B cell (primary cell): ENCODE data around the gene MISP3. TPM values are rescaled to one million over a fixed set of nuclear protein-coding genes. Genes with fewer than 3 reads are reported as not detected.

Source experiments
- ATAC-seq: fragments of 200-7000 bp; cut with Tn5 transposase; one replicate; pipeline ENCODE4 v1.10.0; 2021; ENCODE audit warnings: low read depth, mild to moderate bottlenecking, moderate number of reproducible peaks, moderate library complexity
- CTCF ChIA-PET: fragments of 350-600 bp; sonication (Branson Sonifier 250); formaldehyde crosslinking; loops from one replicate; lab custom pipeline; 2021; ENCODE audit warnings: antibody characterized with exemption, inconsistent platforms; lab: Charles Lee
- POLR2A ChIA-PET: fragments of 350-600 bp; sonication (Branson Sonifier 250); formaldehyde crosslinking; loops from one replicate; lab custom pipeline; 2021; ENCODE audit warnings: antibody characterized with exemption; lab: Charles Lee
- DNase-seq: peaks from one replicate; pipeline ENCODE4 v3.0.0; 2013
- H2AFZ ChIP-seq: 2 replicates; pipeline ENCODE4 v1.6.1; 2012; ENCODE audit warnings: mild to moderate bottlenecking, low read depth, low read length; ENCODE audit not compliant: insufficient read depth, poor library complexity, severe bottlenecking
- H3K27ac ChIP-seq, 2 donors: 1 replicate in 1 of 2; 2 replicates in 1 of 2; pipeline ENCODE4 v1.5.1; 2012 to 2013; ENCODE audit warnings: low read length in 2 of 2, mild to moderate bottlenecking in 2 of 2, moderate library complexity in 1 of 2
- H3K27me3 ChIP-seq, 4 experiments: fragments of 200-600 bp in 1 of 4; sonication (generic) in 1 of 4; replicated peaks in 1 of 4; 1 replicate in 2 of 4; 2 replicates in 2 of 4; pipeline versions ENCODE4 v1.6.1 to v1.7.0; 2013 to 2016; ENCODE audit warnings: low read length in 3 of 4, mild to moderate bottlenecking in 2 of 4, mixed read lengths in 1 of 4, moderate library complexity in 1 of 4; ENCODE audit not compliant: insufficient read depth in 4 of 4, control insufficient read depth in 3 of 4; ENCODE audit errors: control extremely low read depth in 1 of 4
- H3K36me3 ChIP-seq, 2 experiments: replicated peaks in 1 of 2; 1 replicate in 1 of 2; 2 replicates in 1 of 2; pipeline versions ENCODE4 v1.6.1 to v1.7.1; 2013; ENCODE audit warnings: low read length in 1 of 2; ENCODE audit not compliant: insufficient read depth in 2 of 2, control insufficient read depth in 1 of 2; ENCODE audit errors: control extremely low read depth in 1 of 2, extremely low read depth in 1 of 2
- H3K4me1 ChIP-seq, 2 donors: fragments of 200-600 bp in 1 of 2; sonication (generic) in 1 of 2; 1 replicate in 1 of 2; 2 replicates in 1 of 2; pipeline versions ENCODE4 v1.5.1 to v1.6.1; 2013 to 2017; ENCODE audit warnings: low read length in 2 of 2; ENCODE audit not compliant: control insufficient read depth in 2 of 2, insufficient read depth in 2 of 2
- H3K4me2 ChIP-seq: replicated peaks from 2 replicates; pipeline ENCODE3; 2012; ENCODE audit warnings: mild to moderate bottlenecking, low read depth, low read length; ENCODE audit not compliant: poor library complexity, severe bottlenecking
- H3K4me3 ChIP-seq, 5 experiments: fragments of 200-600 bp in 1 of 5; sonication (generic) in 1 of 5; 1 replicate in 3 of 5; 2 replicates in 2 of 5; pipeline versions ENCODE4 v1.5.1 to v1.7.0; 2011 to 2016; ENCODE audit warnings: low read length in 4 of 5, mild to moderate bottlenecking in 4 of 5, low read depth in 2 of 5, control low read depth in 1 of 5, moderate library complexity in 1 of 5; ENCODE audit not compliant: insufficient read depth in 1 of 5; ENCODE audit errors: control extremely low read depth in 1 of 5, extremely low read depth in 1 of 5
- H3K79me2 ChIP-seq: fragments of 200-600 bp; sonication (generic); one replicate; pipeline ENCODE4 v1.6.0; 2016; ENCODE audit warnings: low read length; ENCODE audit not compliant: control insufficient read depth, insufficient read depth
- H3K9ac ChIP-seq: fragments of 200-600 bp; sonication (generic); 2 replicates; pipeline ENCODE4 v1.6.1; 2017; ENCODE audit warnings: mild to moderate bottlenecking, low read length, moderate library complexity
- H3K9me3 ChIP-seq, 3 donors: one replicate each; pipeline versions ENCODE4 v1.6.1 to v1.7.1; 2013; ENCODE audit warnings: low read length in 2 of 3; ENCODE audit not compliant: control insufficient read depth in 2 of 3, insufficient read depth in 1 of 3; ENCODE audit errors: control extremely low read depth in 1 of 3
- H4K20me1 ChIP-seq: 2 replicates; pipeline ENCODE4 v1.6.0; 2012; ENCODE audit warnings: mild to moderate bottlenecking, low read length; ENCODE audit not compliant: insufficient read depth, control insufficient read depth, poor library complexity, severe bottlenecking
- H3K27ac Mint-ChIP-seq: one replicate; pipeline ENCODE4 v1.8.0; 2021; ENCODE audit warnings: mixed read lengths
- H3K27me3 Mint-ChIP-seq: one replicate; pipeline ENCODE4 v1.8.0; 2021; ENCODE audit warnings: mixed read lengths
- H3K4me1 Mint-ChIP-seq: one replicate; pipeline ENCODE4 v1.8.0; 2021; ENCODE audit warnings: mixed read lengths
- H3K4me3 Mint-ChIP-seq: one replicate; pipeline ENCODE4 v1.8.0; 2021; ENCODE audit warnings: mixed read lengths
- H3K9me3 Mint-ChIP-seq: one replicate; pipeline ENCODE4 v1.8.0; 2022; ENCODE audit warnings: mixed read lengths; ENCODE audit not compliant: insufficient read depth
- CTCF ChIP-seq: fragments of 200-600 bp; IDR thresholded peaks from one replicate; pipeline ENCODE4 v1.8.0; 2022; ENCODE audit warnings: antibody characterized with exemption, mild to moderate bottlenecking
- EZH2 ChIP-seq: IDR thresholded peaks from 2 replicates; pipeline ENCODE4 v1.6.1; 2012; ENCODE audit warnings: borderline replicate concordance, low read depth, mild to moderate bottlenecking, moderate library complexity, low read length; ENCODE audit not compliant: insufficient read depth, poor library complexity, severe bottlenecking
- WGBS: methylation state at CpG from one replicate; pipeline ENCODE4 v1.1.5; 2013; ENCODE audit warnings: missing lambda C conversion rate; ENCODE audit not compliant: insufficient coverage; 5-methylcytosine and 5-hydroxymethylcytosine counted together
- intact Hi-C: fragments of 100-400 bp; cut with micrococcal nuclease; formaldehyde crosslinking; loops from one replicate; pipeline ENCODE4 v1.10.0; 2022
- polyA plus RNA-seq: library from polyadenylated mRNA; depleted of rRNA; stranded (reverse); fragments of >200 nt; gene quantifications from 2 replicates; pipeline ENCODE4 v1.2.3, GENCODE V29; 2012
- total RNA-seq, 2 donors: library from RNA; stranded (reverse); fragments of 120-200 nt in 1 of 2; gene quantifications; 1 replicate in 1 of 2; 2 replicates in 1 of 2; pipeline versions ENCODE4 v1.2.3 to v1.2.4, GENCODE V29; 2013 to 2022

MISP3 gene
- total and polyA plus RNA-seq, 2 donors (not counting 1 experiment from before 2014, with no cell fraction given): 0.34 TPM

GRCh38 chr19:14035706-14036105 lies 36.9 kb upstream of the MISP3 start:
- H4K20me1 ChIP-seq: peaks cover 29% of the 10 kb centered on the region
- Mint-ChIP-seq H3K9me3 (no peaks in the 10 kb centered on the region), H3K27me3 (no peaks in the 10 kb centered on the region), H3K27ac (no peak overlapping the region), H3K4me3 (no peak overlapping the region), H3K4me1 (peaks cover 23% of the 10 kb centered on the region)
- ATAC-seq (no peak), DNase-seq (no peak)
- POLR2A ChIA-PET: no interaction called here
- no peaks in the 10 kb centered on the region for H3K27me3 ChIP-seq
- no peak overlapping the region for H3K9ac ChIP-seq
- intact Hi-C loops: no loop called here
- WGBS: 100% methylated on average over 6 of the region's 7 CpGs
- H3K27ac ChIP-seq: no peak overlapping the region
- peaks cover 34% of the 10 kb centered on the region for H3K79me2 ChIP-seq
- no peak overlapping the region for H3K4me3 ChIP-seq
- peaks cover 6 to 21% of the 10 kb centered on the region in 2 donors for H3K4me1 ChIP-seq
- CTCF ChIA-PET: no interaction called here
- H3K9me3 ChIP-seq: no peaks in the 10 kb centered on the region
- H3K36me3 ChIP-seq: peaks cover 2 to 40% of the 10 kb centered on the region in 2 experiments
- H3K4me2 ChIP-seq: no peak overlapping the region
- no peak overlapping the region for H2AFZ ChIP-seq
- TF ChIP-seq EZH2 (no peak), CTCF (no peak)

GRCh38 chr19:14039181-14039580 lies 33.4 kb upstream of the MISP3 start:
- peaks cover 22% of the 10 kb centered on the region for H4K20me1 ChIP-seq
- H3K4me3 ChIP-seq: no peak overlapping the region
- no peaks in the 10 kb centered on the region for H3K27me3 ChIP-seq
- ATAC-seq (no peak), DNase-seq (no peak)
- H3K9me3 Mint-ChIP-seq: no peaks in the 10 kb centered on the region
- H3K4me1 ChIP-seq: peaks cover 0 to 7% of the 10 kb centered on the region in 2 donors
- H3K27ac Mint-ChIP-seq: no peak overlapping the region
- ChIA-PET POLR2A (interaction anchor here (0.6 kb wide), 1 partner anchor 15 kb away, joined by 3 read pairs; no protein-coding TSS in a partner anchor), CTCF (interaction anchor here (1.6 kb wide), 1 partner anchor 8 kb away, joined by 4 read pairs; the partner anchor contains the start of gene IL27RA)
- peaks cover 18% of the 10 kb centered on the region for H3K79me2 ChIP-seq
- peaks cover 14% of the 10 kb centered on the region for H3K4me1 Mint-ChIP-seq
- no peak overlapping the region for H3K9ac ChIP-seq
- peaks cover 0 to 61% of the 10 kb centered on the region in 2 experiments for H3K36me3 ChIP-seq
- intact Hi-C loops: no loop called here
- no peaks in the 10 kb centered on the region for H3K9me3 ChIP-seq
- H3K27ac ChIP-seq: no peak overlapping the region
- no peak overlapping the region for H2AFZ ChIP-seq
- no peaks in the 10 kb centered on the region for H3K27me3 Mint-ChIP-seq
- H3K4me3 Mint-ChIP-seq: no peak overlapping the region
- no peak overlapping the region for H3K4me2 ChIP-seq
- TF ChIP-seq CTCF (no peak), EZH2 (no peak)
- 98% methylated on average over 6 of the region's 7 CpGs for WGBS
